GM21619 (cell line): Measurements from ENCODE around the gene MED25.
A peak's percentile ranks its signal among the peaks of the same experiment; 100 is the strongest.

Source experiments
- ATAC-seq: cut with Tn5 transposase; IDR thresholded peaks from one replicate; pipeline ENCODE4 v1.9.1; 2021; ENCODE audit not compliant: unreplicated experiment

The MED25 gene

DNA sequence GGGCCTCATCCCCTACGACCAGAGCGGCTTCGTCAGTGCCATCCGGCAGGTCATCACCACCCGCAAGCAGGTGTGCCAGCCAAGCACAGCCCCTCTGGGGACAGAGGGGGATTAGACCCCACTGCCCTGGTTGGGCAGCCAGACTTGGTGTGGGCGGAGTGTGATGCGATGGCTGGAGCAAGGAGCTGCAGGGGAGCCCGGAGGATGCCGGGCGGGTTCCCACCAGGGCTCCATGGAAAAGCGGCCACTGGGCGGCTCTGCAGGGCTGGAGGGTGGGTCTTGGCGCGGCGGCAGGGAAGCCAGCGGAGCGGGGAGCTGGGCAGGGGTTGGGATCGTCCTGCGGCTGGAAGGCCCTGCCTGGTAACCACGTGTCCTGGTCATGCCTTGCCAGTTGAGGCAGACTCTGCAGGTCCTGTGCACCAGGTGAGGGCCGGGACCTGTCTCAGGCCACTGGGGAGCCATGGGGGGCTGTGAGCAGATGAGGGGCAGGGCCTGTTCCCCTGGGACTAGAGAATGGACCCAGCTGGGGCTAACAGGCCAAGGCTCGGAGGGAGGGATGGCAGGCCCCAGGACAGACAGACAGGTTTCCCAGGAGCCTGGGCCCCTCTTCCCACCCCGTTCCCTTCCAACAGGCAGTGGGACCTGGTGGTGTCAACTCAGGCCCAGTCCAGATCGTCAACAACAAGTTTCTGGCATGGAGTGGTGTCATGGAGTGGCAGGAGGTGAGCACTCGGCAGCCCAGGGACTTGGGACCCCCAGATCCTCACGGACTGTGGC is 39.2 kb downstream of the MED25 start:
- ATAC-seq: no peak

DNA sequence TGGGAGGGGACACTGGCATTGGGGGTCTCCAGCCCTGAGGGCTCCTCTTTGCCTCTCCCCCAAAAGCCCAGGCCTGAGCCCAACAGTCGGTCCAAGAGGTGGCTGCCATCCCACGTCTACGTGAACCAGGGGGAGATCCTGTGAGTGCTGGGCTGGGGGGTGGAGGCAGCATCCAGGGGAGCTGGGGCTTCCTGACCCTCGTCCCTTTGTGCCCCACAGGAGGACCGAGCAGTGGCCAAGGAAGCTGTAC is 39.7 kb downstream of the MED25 start:
- no peak for ATAC-seq

DNA sequence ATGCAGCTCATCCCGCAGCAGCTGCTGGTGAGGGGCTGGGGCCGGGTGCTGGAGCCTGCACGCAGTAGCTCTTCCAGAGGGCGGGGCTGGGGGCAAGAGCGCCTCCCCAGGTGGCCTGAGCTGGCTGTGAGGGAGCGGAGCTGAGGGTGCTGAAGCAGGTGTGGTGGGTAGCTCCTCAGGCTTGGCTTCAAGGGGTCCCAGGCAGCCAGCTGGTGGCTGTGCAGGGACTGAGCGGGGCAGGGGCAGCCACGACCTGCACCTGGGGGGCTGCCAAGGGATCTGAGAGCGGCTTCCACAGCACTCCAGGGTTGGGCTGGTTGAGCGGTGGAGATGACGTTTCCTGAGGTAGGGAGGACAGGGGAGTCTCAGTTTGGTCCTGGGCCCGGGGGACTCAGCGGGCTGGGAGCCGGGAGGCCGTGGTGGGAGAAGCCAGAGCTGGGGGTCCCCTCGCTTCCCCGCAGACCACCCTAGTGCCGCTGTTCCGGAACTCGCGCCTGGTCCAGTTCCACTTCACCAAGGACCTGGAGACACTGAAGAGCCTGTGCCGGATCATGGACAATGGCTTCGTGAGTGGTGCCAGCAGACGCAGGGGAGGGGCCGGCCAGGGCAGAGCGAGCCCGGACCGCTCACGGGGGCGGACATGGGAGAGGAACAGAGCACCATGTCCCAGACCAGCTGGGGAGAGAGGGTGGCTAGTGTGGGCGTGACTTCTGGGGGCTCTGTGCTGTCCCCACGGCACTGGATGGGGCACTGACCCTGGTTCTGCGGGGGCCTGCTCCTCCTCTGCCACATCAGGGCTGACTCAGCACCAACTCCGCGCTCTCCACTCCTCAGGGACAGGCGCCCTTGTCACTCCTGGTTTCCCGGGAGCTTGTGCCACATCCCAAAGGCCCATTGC is 40.2 kb downstream of the MED25 start:
- no peak for ATAC-seq

DNA sequence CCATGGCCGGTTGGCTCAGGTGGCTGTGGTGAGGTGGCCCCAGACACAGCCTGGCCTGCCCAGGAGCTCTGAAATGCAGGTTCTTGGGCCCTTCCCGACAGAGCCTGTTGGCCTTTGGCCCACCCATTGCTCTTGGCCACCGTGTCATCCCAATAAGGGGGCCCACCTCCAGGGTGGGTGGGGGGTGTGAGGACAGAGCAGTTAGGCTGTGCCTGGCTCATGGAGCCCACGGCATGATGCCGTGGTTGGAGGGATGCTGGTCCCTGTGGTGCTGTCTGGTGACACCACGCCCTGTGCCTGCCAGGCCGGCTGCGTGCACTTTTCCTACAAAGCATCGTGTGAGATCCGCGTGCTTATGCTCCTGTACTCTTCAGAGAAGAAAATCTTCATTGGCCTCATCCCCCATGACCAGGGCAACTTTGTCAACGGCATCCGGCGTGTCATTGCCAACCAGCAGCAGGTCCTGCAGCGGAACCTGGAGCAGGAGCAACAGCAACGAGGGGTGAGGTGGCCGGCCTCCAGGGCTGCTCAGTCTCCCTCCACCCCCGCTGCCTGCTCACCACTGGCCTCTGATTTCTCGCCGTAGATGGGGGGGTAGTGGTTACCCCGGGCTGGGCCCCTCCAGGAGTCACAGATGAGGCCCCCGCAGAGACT is 41.7 kb downstream of the MED25 start:
- no peak for ATAC-seq

DNA sequence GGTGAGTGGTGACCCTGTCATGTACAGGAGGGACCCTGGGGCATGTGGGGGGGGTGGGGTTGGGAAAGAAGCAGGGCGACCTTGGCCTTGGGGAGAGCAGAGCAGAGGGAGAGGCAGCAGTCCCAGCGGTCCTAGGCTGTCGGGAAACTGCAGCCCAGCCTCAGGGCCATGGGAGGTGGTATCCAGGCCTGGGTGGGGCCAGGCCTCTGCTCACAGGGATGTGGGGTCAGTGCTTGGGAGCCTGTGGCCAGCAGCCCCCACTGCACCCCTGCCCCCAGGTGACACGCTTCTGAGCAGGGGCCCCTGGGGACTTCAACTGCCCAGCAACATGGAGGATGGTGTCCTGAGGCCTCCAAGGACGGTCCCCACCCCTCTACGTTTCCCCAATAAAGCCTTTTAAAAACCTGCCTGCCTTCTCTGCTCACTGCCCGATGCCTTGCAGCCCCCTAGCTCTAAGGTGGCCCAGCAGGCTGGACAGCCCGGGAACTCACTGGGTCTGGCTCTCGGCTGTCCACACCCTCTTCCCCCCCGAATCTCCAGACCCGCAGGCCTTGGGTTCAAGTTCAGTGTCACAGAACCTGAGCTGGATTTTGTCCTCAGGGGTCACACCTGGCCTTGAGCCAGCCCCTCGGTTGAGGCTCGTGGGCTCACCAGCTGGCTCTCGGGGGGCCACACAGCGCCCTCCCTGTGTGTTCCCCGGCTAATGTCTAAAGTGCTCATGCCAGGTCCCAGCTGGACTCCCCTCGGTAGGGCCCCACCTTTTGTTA is 42.4 kb downstream of the MED25 start:
- no peak for ATAC-seq

DNA sequence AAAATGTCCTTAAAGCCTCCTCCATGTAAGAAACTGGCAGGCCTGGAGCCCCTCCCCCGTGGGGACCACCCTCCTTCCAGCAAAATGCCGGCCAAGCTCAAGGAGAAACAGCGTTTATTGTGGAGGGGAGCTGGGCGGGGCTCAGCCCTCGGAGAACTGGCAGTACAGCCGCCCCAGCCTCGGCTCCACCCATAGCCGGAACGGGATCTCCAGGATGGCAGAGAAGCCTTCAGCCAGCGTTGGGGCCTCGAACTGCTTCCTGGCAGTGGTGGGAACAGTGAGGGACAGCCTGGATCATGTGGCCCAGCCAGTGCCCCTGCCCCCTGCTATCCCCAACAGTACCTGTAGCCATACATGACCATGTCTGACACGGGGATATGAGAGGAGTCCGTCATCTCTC is 43.0 kb downstream of the MED25 start:
- ATAC-seq: no peak

DNA sequence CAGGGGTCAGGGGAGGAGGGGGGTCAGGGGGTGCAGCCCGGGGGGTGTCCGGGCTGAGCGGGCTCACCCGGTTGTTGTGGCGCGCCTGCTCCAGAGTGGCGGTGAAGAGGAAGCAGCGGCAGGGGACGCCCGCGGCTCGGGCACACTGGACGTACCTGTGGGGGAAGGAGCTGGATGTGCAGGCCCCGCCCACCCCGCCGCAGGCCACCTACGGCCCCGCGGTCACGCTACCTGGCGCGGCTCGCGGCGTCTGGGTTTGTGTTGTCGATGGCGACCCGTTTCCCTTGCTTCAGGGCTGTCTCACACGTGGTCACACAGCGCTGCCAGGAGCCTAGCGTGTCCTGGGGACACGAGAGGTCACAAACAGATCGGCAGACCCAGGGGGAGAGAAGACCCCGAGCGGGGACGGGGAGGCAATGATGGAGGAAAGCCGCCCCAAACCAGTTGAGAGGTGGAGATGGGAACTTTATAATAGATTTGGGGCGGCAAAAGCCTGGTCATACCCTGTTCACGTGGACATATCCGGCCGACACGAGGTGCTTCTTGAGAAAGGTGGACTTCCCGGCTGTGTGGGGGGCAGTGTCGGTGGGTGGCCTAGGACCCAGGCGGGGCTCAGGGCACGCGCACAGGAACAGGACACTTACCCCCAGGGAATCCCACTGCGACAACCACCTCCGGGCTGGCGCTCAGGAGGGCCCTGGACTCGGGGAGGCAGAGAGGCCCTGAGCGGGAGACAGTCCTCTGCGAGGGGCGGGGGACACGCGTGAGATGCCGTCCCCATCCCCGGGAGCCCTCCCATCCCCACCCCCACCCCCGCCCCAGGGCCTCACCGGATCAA is 43.7 kb downstream of the MED25 start:
- no peak for ATAC-seq

DNA sequence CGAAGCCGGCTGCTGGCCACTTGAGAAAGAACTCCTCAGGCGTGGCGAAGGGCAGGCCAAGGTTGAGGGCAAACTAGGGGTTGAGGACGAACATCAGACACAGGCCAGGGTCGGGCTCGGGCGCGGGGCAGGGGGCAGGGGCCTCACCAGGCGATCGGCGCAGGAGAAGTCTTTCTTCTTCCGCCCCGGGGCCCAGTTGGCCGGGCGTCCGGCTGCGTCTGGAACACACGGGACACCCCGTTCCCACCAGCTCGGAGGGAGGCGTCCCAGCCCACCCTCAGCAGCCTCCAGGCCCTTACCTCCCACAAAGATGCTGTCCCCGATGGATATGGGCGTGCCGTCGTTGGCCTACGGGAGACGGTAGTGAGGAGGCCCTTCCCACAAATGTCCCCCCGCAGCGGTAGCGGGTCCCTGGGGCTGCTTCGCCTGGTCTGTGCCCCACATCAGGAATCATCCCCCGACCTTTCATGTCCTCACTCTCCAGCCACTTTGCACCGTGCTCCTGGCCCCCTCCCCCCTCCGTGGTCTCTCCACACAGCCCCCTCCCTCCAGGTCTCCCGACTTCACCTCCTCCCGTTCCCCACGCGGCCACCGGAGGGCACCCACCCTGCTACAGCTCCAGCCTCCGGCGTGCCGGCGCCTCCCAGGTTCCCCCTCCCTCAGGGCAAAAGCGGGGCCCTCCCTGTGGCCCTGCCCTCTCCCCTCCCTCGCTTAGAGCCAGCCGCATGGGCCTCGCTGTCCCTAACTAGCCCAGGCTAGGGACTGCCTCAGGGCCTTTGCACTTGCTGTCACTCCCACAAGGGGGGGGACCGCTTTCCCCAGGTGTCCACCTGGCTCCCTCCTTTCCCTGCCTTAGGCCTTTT is 44.5 kb downstream of the MED25 start:
- no peak for ATAC-seq

DNA sequence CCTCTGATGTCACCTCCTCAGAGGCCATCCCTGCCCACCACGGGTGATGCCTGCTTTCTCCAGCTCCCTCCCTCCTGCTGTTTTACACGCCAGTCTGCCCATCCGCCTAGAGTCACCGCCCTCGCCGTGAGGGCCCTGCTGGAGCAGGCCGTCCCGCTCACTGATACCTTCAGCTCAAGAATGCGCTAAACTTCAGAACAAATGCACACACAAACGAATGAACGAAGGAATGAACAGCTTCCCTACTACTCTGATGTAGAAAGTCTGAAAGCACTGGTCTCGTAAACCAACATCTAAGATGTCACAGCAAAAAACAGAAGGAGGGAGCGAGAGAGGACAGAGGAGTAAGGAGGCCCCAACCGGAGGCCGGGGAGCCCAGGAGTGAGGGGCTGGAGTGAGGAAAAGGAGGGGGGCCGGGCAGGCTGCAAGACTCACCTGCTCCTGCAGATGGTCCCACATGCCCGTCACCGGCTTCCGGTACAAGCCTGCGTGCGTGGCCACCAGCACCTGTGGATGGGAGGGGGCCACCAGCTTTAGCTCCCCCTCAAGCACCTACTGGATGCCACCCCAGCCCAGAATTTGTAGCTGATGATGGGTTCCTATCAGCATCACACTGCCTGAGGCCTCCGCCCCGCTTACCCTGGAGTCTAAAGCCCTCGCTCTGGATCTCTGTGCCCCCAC is 45.3 kb downstream of the MED25 start:
- no peak for ATAC-seq

DNA sequence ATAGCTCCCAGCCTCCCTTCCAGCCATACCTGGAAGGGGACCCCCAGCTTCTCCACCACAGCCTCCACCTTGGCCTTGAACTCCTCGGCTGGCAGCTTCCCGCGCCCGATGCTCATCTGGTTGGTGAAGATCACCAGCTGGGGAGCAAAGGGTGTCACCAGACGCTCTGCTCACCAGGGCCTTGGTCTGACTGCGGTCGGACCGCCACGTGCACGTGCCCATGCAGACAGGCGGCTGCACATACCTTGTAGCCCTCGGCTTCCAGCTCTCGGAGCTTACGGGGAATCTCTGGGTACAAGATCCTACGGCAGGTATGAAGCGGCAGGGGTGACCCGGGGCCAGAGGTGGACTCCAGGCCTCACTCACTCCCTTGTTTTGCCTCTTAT is 45.8 kb downstream of the MED25 start:
- no peak for ATAC-seq

DNA sequence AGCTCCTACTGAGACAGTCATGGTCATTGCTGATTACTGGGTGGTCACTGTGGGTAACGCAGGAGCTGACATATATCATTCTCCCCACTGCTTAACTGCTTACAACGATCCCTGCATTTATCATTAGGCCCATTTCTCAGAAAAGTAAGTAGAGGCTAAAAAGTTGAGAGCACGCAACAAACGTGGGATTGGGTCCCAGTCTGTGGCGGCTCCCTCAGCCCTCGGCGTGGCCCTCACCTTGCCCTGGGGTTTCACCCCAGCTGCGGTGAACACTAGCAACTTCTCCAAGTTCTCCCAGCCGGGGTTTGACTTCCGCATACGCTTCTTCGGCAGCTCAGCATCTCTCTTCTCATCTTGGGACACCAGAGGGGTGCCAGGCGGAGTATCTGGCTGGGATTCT is 46.8 kb downstream of the MED25 start:
- ATAC-seq: no peak

DNA sequence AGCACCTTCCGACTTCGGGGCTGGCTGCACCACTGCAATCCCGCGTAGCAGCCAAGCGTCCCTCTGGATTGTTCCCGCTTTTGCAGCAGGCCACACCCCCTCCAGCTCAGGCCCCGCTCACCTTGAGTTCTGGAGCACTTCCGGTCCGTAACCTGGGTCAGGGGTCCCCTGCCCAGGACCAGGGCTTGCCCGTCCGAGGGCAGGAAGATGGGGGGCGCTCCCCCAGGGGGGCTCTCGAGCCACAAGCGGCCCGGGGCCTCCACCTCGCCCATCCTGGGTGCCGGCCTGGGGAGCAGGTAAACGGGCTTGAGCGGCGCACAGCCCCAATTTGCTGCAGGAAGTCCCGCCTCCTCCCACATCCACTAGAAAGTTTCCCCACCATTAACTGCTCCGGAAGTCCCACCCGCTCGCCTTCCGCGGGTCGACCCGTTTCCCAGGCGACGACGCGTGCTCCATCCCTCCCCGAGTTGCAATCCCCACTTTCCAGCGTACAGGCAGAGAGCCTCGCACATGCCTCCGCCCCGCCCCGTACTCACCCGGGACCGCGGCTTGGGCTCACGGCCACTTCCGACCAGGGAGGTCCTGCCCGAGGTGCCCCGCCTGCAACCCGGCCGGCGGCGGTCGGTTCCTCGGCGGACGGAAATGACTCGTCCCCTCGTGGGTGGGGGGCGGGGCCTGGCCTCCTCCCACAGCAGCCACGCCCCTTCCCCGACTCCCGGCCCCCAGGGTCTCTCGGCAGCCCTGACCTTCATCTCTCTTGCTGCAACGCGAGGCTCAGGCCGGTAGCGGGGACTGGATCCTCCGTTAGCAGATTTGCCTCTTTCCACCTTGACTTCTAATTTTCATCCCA is 49.1 kb downstream of the MED25 start, which contains the start of gene PNKP:
Gene PNKP, minus strand, starts transcription at position 644 of the 850 bp plus-strand sequence. Its CDS starts 372 bp downstream, at position 272.
- ATAC-seq: peak; percentile 33

DNA sequence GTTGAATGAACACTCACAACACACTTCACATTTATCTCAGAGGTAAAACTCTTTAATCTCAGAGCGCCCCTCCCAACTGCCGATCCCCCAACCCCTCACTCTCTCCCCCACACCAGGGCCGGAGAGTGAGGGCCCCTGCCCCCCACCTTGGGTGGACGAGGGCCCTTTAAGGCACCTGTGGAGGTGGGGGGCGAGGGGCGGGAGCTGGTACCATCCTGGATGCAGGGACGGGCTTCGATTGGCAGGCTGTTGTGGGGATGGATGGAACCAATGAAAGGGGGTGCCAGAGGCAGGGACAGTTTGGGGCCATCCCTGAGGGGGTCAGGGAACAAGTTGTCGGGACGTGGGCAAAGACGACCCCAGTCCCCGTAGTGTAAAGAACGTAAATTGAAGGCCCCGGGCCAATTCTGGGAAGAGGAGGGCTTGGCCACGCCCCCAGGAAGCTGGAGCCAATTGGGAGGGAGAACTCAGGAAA is 51.0 kb downstream of the MED25 start:
- ATAC-seq: no peak

DNA sequence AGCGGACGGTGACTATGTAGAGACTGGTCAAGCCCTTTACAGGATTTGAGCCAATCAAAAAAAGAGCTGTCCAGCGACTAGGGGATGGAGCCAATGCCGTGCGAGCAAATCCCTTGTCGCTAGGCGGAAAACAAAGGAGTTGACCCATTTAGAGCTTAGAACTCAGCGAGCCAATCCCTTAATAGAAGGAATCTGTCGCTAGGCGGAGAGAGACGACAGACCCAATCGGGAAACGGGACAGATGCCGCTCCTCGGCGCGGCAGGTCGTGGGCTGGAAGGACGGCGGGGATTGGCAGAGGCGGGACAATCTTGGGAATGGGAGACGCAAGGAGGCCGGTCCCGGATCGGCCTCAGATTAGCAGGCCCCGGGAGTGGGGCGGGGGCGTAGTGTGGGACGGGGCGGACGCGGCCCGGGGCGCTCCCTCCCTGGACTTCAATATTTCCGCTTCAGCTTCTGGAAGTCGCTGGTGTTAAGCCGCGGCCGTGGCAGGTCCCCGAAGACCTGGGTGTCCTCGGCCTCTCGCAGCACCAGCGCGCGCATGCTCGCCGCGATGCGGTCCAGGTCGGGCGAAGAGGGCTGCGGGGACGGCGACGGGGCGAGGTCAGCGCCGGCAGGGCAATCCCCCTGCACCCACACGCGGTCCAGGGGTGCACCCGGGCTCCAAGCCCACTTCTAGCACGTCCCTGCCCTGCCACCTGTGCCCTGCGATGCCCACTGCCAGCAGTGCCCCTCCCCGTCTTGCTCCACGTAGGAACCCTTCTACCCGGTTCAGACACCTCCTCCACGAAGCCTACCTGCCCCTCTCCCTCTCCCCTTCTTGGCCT is 51.6 kb downstream of the MED25 start:
- ATAC-seq: peak; percentile 66

DNA sequence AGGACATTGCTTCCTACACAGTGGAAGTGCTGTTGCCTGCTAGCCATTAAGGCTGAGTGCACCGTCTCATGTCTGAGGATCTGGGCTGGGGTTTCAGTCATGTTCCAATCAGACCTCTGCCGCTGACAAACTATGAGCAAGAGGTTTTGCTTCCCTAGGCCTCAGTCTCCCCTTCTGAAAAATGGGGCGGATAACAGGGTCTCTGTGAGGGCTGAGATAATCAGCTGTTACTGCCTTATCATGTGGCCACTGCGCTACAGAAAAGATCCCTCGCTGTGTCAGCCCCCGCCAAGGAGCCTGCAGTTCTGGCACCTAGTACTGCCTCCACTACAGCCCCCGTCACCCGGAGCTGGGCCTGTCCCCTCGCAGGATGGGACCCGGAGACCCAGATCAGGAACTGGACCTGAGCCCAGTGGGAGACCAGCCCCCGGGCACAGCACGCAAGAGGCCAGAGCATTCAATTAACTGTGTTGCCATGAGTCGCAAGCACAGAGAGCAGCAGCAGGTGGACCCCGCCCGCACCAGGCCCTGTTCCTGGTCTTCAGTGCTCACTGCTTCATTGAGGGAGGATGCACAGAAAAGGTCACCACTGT is 52.3 kb downstream of the MED25 start:
- ATAC-seq: no peak

DNA sequence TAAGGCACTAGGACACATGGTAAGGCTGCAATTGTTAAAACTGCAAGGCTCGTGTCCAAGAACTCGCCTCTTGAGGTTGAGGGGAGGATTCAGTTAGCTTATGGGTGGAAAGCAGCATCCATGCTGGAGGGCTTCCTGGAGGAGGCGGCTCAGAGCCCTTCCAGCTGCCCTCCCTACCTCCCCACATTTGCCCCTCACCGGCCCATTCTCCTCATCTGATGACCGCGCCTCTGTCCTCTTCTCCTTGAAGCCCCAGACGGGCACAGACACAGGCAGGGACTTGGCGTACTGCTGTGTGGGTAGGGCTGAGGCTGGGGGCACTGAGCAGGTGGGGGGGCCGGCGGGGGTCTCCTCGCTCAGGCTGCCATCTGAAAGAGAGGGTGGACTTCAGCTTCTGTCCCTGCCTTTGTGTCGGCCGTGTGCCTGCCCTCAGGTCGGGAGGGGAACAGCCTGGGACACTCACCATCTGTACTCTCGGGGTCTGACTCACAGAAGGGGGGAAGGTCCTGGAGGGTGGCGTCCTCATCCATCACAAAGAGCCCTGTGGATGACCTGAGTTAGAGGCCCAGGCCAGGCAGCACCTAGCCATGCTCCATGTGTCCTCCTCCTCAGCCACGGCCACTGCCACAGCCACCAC is 53.4 kb downstream of the MED25 start:
- ATAC-seq: no peak
